DMS153 treated with DMSO at 0.1 percent for 48 hours (cell line): ENCODE data around the gene TREML4.

Source experiments
- DNase-seq: peaks from one replicate; lab custom pipeline; 2025; ENCODE audit not compliant: unreplicated experiment; lab: John Stamatoyannopoulos, UW

TREML4 gene

DNA sequence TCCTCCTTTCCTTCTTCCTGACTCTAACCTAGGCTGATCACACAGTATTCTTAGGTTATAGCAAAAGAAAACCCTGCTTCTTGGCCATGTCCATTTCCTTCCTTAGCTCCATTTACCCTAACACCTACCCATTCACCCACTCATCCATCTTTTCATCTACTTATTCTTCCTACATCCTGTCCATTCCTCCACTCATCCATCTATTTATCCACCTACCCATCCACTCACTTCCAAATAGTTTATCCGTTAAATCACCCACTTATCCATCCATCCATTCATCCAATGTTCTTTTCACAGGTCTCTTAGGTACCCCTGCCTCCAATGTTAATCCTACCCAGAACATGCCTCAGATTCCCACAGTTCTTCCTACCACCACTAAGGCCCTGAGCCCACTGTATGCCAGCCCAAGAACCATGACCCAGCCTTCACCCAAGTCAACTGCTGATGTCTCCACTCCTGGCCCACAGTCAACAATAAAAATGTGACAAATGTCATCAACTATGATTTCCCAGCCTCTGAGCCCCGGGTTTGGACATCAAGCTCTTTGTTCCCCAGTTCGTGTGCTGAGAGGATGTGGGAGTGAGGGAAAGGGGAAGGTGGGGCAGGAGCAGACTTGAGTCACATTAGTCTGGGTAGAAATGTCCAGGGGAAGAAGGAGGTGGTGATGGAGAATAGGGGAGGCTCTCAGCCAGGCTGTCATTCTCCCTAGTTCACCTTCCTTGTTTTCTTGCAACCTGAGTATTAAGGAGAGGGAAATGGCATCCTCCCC lies 24.4 kb downstream of the TREML4 start:
- no peak for DNase-seq

DNA sequence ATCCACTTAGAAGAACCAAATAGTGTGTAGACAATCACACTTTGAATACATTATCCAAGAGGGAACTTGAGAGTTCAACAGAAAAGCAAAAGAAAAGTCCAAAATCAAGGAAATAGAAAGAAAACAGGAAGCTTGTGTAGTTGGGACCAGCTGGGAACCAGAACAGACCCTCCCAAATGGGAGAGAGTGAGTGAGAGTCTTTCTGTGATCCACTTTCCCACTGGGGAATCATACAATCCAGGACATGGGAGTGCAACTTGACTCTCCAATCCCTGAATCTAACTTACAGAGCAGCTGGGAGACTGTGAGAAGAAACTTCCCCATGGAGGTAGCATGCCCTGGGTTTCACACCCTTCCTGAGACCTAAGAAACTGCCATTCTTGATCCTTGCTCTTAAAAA lies 27.0 kb downstream of the TREML4 start:
- no peak for DNase-seq

GRCh38 chr6:41255638-41256246 lies 27.6 kb downstream of the TREML4 start:
- DNase-seq: no peak

DNA sequence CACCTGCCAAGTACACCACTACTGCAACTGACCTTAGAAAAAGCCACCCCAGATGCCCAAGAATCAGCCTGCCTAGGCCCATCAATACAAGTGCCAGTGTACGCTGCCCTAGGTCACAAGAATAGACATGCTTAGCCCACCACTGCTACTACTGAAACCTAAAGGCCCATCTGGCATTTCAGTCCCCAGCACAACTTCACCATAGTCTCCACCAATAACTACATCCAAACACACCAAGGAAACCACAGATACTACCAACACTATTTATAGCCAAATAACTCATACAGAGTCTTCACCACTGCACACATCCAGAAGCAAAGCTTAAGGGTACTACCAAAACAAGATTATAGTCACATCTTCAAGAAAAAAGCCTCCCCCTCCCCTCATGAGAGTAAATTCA lies 28.2 kb downstream of the TREML4 start:
- no peak for DNase-seq

DNA sequence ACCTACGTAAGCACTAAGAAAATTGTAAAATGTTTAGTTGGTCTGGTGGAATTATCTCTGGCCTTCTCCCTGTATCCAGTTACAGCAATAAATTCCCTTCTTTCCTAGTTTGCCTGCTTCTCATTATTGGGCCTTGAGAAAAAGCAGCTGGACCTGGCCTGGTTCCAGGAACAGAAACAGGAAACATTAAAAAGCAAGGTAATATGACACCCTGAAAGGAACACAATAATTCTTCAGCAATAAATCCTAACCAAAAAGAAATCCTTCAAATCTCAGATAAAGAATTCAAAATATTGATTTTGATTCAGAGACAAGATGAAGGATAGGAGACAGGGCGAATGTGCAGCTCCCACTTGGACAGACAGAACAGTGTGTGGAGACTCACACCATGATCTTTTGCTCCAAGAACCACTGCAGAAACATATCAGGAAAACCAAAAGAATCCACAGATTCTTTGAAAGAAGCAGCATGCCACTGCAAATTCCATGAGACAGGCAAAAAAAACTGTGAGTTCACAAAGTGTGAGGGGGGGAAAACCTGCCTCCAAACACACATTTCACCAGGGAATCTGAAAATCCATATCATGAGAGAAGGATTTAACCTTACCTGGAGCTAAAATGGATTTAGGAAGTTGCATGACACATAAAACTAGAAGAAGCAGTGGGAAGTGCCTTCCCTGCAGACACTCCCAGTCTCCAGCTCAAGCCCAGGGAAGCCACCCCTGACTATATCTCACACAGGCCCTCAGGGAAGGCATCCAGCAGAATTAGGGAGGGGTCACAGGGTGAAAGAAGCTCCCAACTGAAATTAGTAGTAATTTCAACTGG lies 29.4 kb downstream of the TREML4 start:
- peak; percentile 52 for DNase-seq

GRCh38 chr6:41258196-41258493 lies 30.0 kb downstream of the TREML4 start:
- DNase-seq: no peak

DNA sequence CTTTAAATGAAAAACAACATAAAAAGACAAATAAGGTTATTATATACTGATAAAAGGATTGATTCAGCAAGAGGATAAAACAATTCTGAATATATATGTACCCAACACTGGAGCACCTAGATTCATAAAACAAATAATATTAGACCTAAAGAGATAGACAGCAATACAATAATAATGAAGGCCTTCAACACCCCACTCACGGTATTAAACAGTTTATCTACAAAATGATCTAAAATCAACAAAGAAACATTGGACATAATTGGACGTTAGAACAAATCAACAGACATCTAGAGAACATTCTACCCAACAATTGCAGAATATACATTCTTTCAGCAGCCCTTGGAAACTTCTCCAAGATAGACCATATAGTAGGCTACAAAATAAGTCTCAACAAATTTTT lies 34.3 kb downstream of the TREML4 start:
- DNase-seq: no peak

DNA sequence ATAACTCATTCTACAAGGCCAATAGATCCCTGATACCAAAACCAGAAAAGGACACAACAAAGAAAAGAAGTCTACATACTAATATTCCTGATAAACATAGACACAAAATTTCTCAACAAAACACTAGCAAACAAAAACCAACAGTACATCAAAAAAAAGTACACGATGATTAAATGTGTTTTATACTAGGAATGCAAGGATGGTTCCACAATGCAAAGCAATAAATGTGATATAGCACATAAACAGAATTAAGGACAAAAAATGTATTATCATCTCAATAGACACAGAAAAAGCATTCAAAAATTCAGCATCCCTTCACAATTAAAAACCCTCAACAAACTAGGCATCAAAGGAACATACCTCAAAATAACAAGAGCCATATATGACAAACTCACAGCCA lies 35.1 kb downstream of the TREML4 start:
- no peak for DNase-seq

DNA sequence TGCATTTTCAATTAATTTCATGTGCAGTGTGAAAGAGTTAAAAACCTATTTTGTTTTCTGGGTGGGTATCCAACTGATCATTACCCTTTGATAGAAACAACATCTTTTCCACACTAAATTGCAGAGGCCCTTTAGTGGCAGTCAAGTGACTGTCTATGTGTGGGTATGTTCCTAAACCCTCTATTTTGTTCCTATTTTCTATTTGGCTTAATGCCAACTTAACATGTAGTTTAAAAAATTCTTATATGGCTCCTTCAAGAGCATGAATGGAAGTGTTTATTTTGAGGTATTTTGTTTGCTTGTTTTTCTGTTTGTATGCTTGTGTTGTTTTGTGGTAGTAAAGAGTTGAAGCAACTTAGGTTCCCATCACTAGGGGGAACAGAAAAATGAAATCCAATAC lies 38.4 kb downstream of the TREML4 start:
- DNase-seq: no peak

DNA sequence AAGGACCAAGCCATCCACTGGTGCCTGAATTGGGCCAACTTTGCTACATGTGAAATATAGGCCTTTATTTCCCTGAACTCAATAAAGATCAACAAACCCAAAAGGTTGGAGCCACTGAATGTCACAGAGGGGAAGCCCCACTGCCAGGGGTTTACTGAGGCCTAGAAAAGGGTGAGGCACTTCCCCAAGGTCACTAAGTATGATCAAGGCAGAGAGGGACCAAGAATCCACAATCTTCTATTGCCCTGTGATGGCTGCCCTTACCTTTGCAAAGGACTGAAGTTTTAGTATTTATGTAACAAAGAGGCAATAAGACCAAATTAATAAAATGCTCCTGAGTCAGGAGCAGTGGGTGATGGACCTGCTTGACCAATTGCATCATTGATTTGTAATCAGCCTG lies 40.3 kb downstream of the TREML4 start:
- DNase-seq: no peak

DNA sequence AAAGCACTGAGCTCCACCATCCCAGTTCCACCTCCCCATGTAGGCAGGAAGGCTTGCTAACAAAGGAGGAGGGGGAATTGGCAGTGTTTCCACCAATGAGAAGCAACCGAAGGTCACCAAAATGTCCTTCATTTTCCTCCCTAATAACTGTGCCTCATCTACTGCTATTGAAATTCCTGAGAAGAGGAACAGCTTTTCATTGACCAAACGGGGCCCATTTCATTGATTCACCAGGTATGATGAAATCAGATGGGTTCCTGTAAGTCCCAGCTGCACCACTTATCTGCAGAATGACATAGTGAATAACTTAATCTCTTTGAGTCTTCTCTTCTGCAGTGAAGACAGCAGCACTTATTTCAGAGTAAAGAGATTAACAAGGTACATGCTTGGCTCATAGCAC lies 41.0 kb downstream of the TREML4 start:
- DNase-seq: no peak

- DNase-seq: no peak
These were observed 41.6 kb downstream of the TREML4 start for GRCh38 chr6:41269716-41270115.

DNA sequence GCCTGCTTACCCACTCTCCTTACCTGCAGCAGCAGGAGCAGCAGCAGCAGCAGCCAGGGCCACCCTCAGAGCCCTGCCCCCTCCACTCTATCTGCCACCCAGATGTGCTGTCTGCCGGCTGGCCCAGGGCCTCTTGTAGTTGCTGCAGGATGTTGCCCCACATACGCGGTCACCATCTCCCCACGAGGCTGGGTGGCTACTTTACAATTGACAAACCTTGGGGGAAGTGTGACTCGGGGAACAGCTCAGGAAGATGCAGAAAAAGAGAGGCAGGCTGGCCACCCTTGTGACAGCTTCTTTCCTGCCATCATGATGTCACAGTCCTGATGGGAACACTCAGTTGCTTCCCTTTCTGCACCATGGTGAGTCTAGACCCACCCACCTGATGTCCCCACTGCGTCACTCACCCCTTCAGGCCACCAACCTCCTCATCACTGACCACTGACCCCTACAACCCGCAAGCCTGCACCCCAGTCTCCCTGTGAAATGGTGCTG lies 43.8 kb downstream of the TREML4 start:
- DNase-seq: no peak

DNA sequence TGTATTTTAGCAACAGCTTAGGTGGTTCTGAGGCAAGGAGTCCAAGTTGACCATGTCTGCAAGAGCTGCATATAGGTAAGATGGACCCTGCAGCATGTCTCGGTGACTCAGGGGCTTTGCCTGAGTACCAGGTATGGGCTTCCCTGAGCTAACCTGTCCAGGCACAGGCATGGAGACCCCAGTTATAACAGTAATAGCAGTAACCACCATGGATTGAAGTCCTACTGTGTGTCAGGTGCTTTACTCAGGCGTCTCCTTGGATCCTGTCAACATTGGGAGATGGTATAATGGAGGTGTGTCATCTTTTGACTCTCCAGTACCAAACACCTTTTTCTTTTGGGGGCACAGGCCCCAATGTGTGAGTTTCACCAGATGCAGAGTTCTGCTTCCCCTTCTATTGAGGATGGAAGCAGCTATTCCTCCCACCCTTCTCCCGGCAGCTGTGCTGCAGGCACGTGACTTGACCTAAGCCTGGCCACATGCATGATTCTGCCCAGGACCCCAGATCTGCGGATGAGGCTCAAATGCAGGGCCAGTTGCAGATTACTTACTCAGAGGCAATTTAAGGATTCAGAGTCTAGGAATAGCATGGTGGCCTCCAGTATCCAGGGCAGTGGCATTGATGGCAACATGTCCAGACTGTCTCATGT lies 44.6 kb downstream of the TREML4 start:
- no peak for DNase-seq

GRCh38 chr6:41273714-41274113 lies 45.6 kb downstream of the TREML4 start:
- no peak for DNase-seq

- no peak for DNase-seq
These were observed 46.1 kb downstream of the TREML4 start for GRCh38 chr6:41274256-41274655.

DNA sequence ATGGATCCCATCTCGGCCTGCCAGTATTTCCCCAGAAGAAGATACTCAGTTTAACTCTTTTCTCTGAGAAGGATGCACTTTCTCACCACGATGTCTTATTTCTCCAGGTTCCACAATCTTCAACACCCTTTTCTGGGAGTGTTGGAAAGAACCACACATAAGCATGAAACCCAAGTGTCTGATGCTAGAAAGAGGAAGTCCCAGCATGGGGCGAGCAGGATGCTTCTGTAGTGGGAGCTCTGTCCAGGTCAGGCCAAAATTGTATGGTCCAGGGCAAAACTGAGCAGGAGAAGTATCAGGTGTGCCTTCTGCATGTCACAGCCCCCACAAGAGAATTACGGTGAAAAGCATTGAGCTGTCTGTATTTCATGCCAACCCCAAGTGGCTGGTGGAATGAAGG lies 47.3 kb downstream of the TREML4 start:
- no peak for DNase-seq

- DNase-seq: no peak
These were observed 49.5 kb downstream of the TREML4 start for GRCh38 chr6:41277605-41278004.

GRCh38 chr6:41278699-41279405 lies 50.7 kb downstream of the TREML4 start:
- DNase-seq: peak; percentile 60

- DNase-seq: no peak
These were observed 52.4 kb downstream of the TREML4 start for GRCh38 chr6:41280381-41281057.
